Duodenal mucosa (tissue), 2 donors: ENCODE data around the gene PRTG.

Source experiments
- H3K27ac ChIP-seq: one replicate; pipeline ENCODE4 v1.7.0; 2013; ENCODE audit warnings: low read depth, low read length
- H3K27me3 ChIP-seq, 2 donors: one replicate each; pipeline ENCODE4 v1.7.0; 2013; ENCODE audit warnings: low read length in 2 of 2, control low read depth in 1 of 2; ENCODE audit not compliant: insufficient read depth in 2 of 2, control insufficient read depth in 1 of 2
- H3K36me3 ChIP-seq, 2 donors: one replicate each; pipeline ENCODE4 v1.7.0; 2013; ENCODE audit warnings: low read length in 2 of 2, control low read depth in 1 of 2; ENCODE audit not compliant: insufficient read depth in 2 of 2, control insufficient read depth in 1 of 2
- H3K4me1 ChIP-seq, 2 donors: one replicate each; pipeline ENCODE4 v1.7.0; 2013; ENCODE audit warnings: low read length in 2 of 2, control low read depth in 1 of 2; ENCODE audit not compliant: insufficient read depth in 2 of 2, control insufficient read depth in 1 of 2
- H3K4me3 ChIP-seq, 2 donors: one replicate each; pipeline ENCODE4 v1.7.0; 2013; ENCODE audit warnings: low read length in 2 of 2, low read depth in 1 of 2
- H3K9ac ChIP-seq, 2 donors: one replicate each; pipeline ENCODE4 v1.7.0; 2013; ENCODE audit warnings: low read length in 2 of 2, low read depth in 1 of 2
- H3K9me3 ChIP-seq, 2 donors: one replicate each; pipeline ENCODE4 v1.7.0; 2013; ENCODE audit warnings: low read length in 2 of 2, control low read depth in 1 of 2; ENCODE audit not compliant: control insufficient read depth in 1 of 2

PRTG gene

DNA sequence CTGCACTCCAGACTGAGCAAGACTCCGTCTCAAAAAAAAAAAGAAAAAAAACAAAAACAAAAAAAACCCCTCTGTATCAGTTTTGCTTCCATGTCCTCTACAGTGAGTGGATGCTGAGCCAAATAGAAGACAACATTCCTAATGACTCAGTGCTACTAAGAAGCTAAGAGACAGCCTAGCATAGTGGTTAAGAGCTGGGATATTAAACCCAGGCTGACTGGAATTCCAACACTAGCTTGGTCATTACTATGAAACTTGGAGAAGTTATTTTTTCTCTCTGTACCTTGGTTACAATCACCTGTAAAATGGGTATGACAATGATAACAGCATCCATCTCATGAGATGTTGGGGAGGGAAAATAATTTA is 93.9 kb downstream of the PRTG start:
- Histone ChIP-seq H3K27ac (no peak overlapping the region), H3K36me3 (no peaks in the 10 kb centered on the region), H3K27me3 (no peaks in the 10 kb centered on the region), H3K4me3 (no peak overlapping the region), H3K9ac (no peak overlapping the region), H3K4me1 (no peaks in the 10 kb centered on the region), H3K9me3 (no peaks in the 10 kb centered on the region)

DNA sequence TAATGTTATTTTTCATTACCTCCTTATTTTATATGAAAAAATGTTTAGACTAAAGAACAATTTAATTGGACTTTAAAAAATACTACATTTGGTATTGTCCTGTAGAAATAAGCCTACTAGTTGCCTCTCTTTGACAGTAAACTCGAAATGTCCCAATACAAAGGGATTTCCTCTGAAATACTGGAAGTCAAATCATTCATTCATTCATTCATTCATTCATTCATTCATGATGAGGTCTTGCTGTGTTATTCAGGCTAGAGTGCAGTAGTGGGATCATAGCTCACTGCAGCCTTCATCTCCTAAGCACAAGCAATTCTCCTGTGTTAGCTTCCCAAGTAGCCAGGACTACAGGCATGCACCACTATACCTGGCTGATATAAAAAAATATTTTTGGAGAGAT is 104.2 kb downstream of the PRTG start:
- H3K4me3 ChIP-seq, result no peak overlapping the region
- no peaks in the 10 kb centered on the region for H3K27me3 ChIP-seq
- no peak overlapping the region for H3K9ac ChIP-seq
- no peaks in the 10 kb centered on the region for H3K4me1 ChIP-seq
- H3K9me3 ChIP-seq, result no peaks in the 10 kb centered on the region
- H3K27ac ChIP-seq, result no peak overlapping the region
- no peaks in the 10 kb centered on the region for H3K36me3 ChIP-seq

DNA sequence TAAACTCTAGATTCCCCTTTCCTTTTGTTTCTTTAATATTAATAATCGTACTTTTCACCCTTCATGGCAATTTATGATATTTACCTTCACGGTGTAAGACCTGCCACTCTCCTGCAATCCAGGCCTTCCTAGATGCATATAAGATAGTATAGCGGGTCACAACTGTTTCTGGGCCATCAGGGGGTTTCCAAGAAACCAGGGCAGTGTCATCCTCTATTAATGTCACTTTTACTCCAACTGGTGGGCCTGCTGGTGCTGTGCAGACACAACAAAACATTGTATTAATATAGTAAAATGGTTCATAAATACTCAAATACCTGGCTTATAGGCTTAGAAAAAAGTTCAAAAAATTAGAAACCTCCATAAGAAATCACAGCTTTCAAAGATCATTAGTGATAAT is 105.9 kb downstream of the PRTG start:
- no peak overlapping the region for H3K9ac ChIP-seq
- H3K4me1 ChIP-seq, result no peaks in the 10 kb centered on the region
- no peak overlapping the region for H3K4me3 ChIP-seq
- no peaks in the 10 kb centered on the region for H3K9me3 ChIP-seq
- no peaks in the 10 kb centered on the region for H3K27me3 ChIP-seq
- no peak overlapping the region for H3K27ac ChIP-seq
- H3K36me3 ChIP-seq, result no peaks in the 10 kb centered on the region

DNA sequence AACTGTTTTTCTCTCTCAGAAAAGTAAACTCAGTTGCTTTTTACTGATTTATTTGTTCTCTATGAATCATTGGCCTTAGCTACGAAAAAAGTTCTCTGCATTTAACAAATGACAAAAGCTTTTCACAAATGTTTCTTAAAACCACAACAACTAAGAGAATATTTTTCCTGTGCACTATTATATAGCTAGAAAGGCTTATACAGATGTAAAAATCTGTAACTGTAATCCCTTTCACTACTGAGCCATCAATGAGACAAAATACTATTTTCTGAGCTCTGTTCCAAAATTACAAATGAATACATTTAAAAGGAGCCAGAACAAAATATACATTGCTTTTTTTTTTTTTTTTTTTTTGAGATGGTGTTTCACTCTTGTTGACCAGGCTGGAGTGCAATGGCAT is 109.2 kb downstream of the PRTG start:
- H3K36me3 ChIP-seq, result no peaks in the 10 kb centered on the region
- no peaks in the 10 kb centered on the region for H3K4me1 ChIP-seq
- no peaks in the 10 kb centered on the region for H3K9me3 ChIP-seq
- H3K27me3 ChIP-seq, result no peaks in the 10 kb centered on the region
- H3K9ac ChIP-seq, result no peak overlapping the region
- no peak overlapping the region for H3K27ac ChIP-seq
- H3K4me3 ChIP-seq, result no peak overlapping the region

DNA sequence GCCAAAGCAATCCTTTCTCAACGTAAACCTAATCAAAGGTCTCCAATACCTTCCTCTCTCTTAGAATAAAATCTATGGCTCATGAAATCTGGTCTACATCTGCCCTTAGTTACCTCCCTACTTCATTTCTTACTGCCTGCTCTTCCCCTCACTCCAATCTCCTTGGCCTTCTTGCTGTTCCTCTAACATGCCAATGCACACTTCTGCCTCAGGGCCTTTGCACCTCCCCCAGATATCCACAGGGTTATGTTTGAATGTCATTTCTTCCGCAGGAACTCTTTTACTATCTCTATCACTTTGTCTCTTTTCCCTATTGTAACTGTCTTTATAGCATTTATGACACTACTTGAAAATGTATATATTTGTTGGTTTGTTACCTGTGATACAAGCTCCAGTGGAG is 110.5 kb downstream of the PRTG start:
- Histone ChIP-seq H3K27me3 (no peaks in the 10 kb centered on the region), H3K4me3 (no peak overlapping the region), H3K36me3 (no peaks in the 10 kb centered on the region), H3K9ac (no peak overlapping the region), H3K9me3 (no peaks in the 10 kb centered on the region), H3K4me1 (no peaks in the 10 kb centered on the region), H3K27ac (no peak overlapping the region)

- H3K9me3 ChIP-seq, result no peaks in the 10 kb centered on the region
- no peaks in the 10 kb centered on the region for H3K4me1 ChIP-seq
- H3K9ac ChIP-seq, result no peak overlapping the region
- no peaks in the 10 kb centered on the region for H3K27me3 ChIP-seq
- H3K36me3 ChIP-seq, result no peaks in the 10 kb centered on the region
- H3K27ac ChIP-seq, result no peak overlapping the region
- no peak overlapping the region for H3K4me3 ChIP-seq
These were observed 112.1 kb downstream of the PRTG start for GRCh38 chr15:55630858-55631257.

DNA sequence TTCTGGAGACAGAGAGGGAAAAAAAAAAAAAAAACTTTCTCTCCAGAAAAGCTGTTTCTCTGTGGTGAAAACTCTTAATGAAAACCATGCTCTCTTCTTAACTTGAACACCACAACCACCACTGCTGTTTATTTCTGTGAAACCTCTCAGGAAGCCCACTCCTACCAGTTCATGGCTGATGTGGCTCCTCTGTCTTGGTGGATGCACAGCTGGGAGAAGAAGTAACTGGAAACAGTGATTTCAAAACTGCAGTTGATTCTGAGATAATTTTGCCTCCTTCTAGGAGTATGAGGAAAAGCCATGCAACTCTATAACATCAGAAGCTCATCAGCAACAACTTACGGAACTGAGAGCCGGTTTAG is 114.6 kb downstream of the PRTG start:
- H3K27ac ChIP-seq, result no peak overlapping the region
- no peak overlapping the region for H3K9ac ChIP-seq
- no peak overlapping the region for H3K4me3 ChIP-seq
- H3K27me3 ChIP-seq, result no peaks in the 10 kb centered on the region
- no peaks in the 10 kb centered on the region for H3K9me3 ChIP-seq
- H3K36me3 ChIP-seq, result no peaks in the 10 kb centered on the region
- no peaks in the 10 kb centered on the region for H3K4me1 ChIP-seq

GRCh38 chr15:55627730-55628368 is 115.1 kb downstream of the PRTG start:
- H3K9me3 ChIP-seq, result no peaks in the 10 kb centered on the region
- H3K27me3 ChIP-seq, result no peaks in the 10 kb centered on the region
- no peak overlapping the region for H3K9ac ChIP-seq
- H3K36me3 ChIP-seq, result no peaks in the 10 kb centered on the region
- H3K27ac ChIP-seq, result no peak overlapping the region
- H3K4me1 ChIP-seq, result no peaks in the 10 kb centered on the region
- H3K4me3 ChIP-seq, result no peak overlapping the region

DNA sequence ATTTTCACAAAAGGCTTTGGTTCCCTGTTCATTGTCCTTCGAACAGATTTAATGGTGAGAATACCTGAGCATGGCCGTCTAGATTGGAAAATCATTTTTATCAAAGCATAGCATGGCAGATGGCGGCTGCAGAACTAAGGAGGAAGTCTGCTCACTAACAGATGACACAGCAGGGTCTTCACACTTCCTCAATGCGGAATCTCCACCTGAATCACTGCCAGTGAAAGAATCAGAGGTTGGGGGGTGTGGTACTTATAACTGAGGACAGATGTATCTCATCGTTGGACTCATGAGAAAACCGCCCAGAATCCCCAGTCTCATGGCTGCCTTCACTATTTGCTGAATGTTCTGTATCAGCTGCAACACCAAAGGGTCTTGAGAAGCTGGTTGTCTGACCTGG is 123.2 kb downstream of the PRTG start:
- no peak overlapping the region for H3K9ac ChIP-seq
- no peaks in the 10 kb centered on the region for H3K27me3 ChIP-seq
- no peaks in the 10 kb centered on the region for H3K4me1 ChIP-seq
- H3K36me3 ChIP-seq, result no peaks in the 10 kb centered on the region
- H3K27ac ChIP-seq, result no peak overlapping the region
- no peaks in the 10 kb centered on the region for H3K9me3 ChIP-seq
- no peak overlapping the region for H3K4me3 ChIP-seq

- Histone ChIP-seq H3K4me3 (no peak overlapping the region), H3K27ac (no peak overlapping the region), H3K4me1 (no peaks in the 10 kb centered on the region), H3K9ac (no peak overlapping the region), H3K27me3 (peaks cover 0 to 3% of the 10 kb centered on the region in 2 donors), H3K36me3 (no peaks in the 10 kb centered on the region), H3K9me3 (no peaks in the 10 kb centered on the region)
These were observed 124.6 kb downstream of the PRTG start for GRCh38 chr15:55618387-55618786.

- Histone ChIP-seq H3K27ac (no peak overlapping the region), H3K27me3 (peaks cover 0 to 3% of the 10 kb centered on the region in 2 donors), H3K4me1 (no peaks in the 10 kb centered on the region), H3K9me3 (no peaks in the 10 kb centered on the region), H3K4me3 (no peak overlapping the region), H3K36me3 (no peaks in the 10 kb centered on the region), H3K9ac (no peak overlapping the region)
These were observed 127.5 kb downstream of the PRTG start for GRCh38 chr15:55615445-55615844.
